Measurements from ENCODE around the gene KCTD16.

Gene KCTD16

GRCh38 chr5:144166696-144167095 is 4.0 kb upstream of the KCTD16 start:
- DNase-seq (ENCODE audit: low read depth) = no peak

- DNase-seq (ENCODE audit: low read depth) = no peak
Measured at GRCh38 chr5:144167998-144168397, 2.7 kb upstream of the KCTD16 start.

GRCh38 chr5:144169904-144170275 is 783 bp upstream of the KCTD16 start:
- no peak for DNase-seq (ENCODE audit: low read depth)

GRCh38 chr5:144173766-144174165 is 3.1 kb downstream of the KCTD16 start:
- DNase-seq (ENCODE audit: low read depth) = no peak

GRCh38 chr5:144177548-144177947 is 6.9 kb downstream of the KCTD16 start:
- DNase-seq (ENCODE audit: low read depth) = no peak

GRCh38 chr5:144179226-144179625 is 8.6 kb downstream of the KCTD16 start:
- DNase-seq (ENCODE audit: low read depth) = no peak

GRCh38 chr5:144183254-144183889 is 12.7 kb downstream of the KCTD16 start:
- DNase-seq (ENCODE audit: low read depth) = no peak

- peak; percentile 34 for DNase-seq (ENCODE audit: low read depth)
Measured at GRCh38 chr5:144187699-144188294, 17.1 kb downstream of the KCTD16 start.

- peak; percentile 42 for DNase-seq (ENCODE audit: low read depth)
Measured at GRCh38 chr5:144189800-144190429, 19.2 kb downstream of the KCTD16 start.

- no peak for DNase-seq (ENCODE audit: low read depth)
Measured at GRCh38 chr5:144191531-144191930, 20.9 kb downstream of the KCTD16 start.

- DNase-seq (ENCODE audit: low read depth) = no peak
Measured at GRCh38 chr5:144191998-144192397, 21.3 kb downstream of the KCTD16 start.

- no peak for DNase-seq (ENCODE audit: low read depth)
Measured at GRCh38 chr5:144192661-144193060, 22.0 kb downstream of the KCTD16 start.

- DNase-seq (ENCODE audit: low read depth) = no peak
Measured at GRCh38 chr5:144194144-144194543, 23.5 kb downstream of the KCTD16 start.

- no peak for DNase-seq (ENCODE audit: low read depth)
Measured at GRCh38 chr5:144195448-144195847, 24.8 kb downstream of the KCTD16 start.

- DNase-seq (ENCODE audit: low read depth) = no peak
Measured at GRCh38 chr5:144196612-144197011, 25.9 kb downstream of the KCTD16 start.

GRCh38 chr5:144198386-144198785 is 27.7 kb downstream of the KCTD16 start:
- DNase-seq (ENCODE audit: low read depth) = no peak

- DNase-seq (ENCODE audit: low read depth) = no peak
Measured at GRCh38 chr5:144201588-144201987, 30.9 kb downstream of the KCTD16 start.

GRCh38 chr5:144202072-144202471 is 31.4 kb downstream of the KCTD16 start:
- DNase-seq (ENCODE audit: low read depth) = no peak

GRCh38 chr5:144202726-144203125 is 32.1 kb downstream of the KCTD16 start:
- DNase-seq (ENCODE audit: low read depth) = no peak

- no peak for DNase-seq (ENCODE audit: low read depth)
Measured at GRCh38 chr5:144203750-144204596, 33.3 kb downstream of the KCTD16 start.

- no peak for DNase-seq (ENCODE audit: low read depth)
Measured at GRCh38 chr5:144205141-144205551, 34.5 kb downstream of the KCTD16 start.

- no peak for DNase-seq (ENCODE audit: low read depth)
Measured at GRCh38 chr5:144206141-144206540, 35.5 kb downstream of the KCTD16 start.
